NCI-H345 treated with DMSO at 0.1 percent for 48 hours (cell line): ENCODE results near the gene FAM13B.
A peak's percentile ranks its signal among the peaks of the same experiment; 100 is the strongest.
"Not testable (repeated sequence)": the region's sequence is repeated elsewhere in the genome, so short reads cannot be mapped to it uniquely, and the experiment has no call there.

ENCODE experiments used
- DNase-seq: peaks from one replicate; lab custom pipeline; 2025; ENCODE audit not compliant: unreplicated experiment; lab: John Stamatoyannopoulos, UW

Gene FAM13B

GRCh38 chr5:138032572-138033385, at the start of gene FAM13B:
FAM13B (minus strand) TSS chr5:138033079; CDS start chr5:138019111, 13,968 bp downstream.
- peak; percentile 67 for DNase-seq

GRCh38 chr5:138082033-138082432, 49.2 kb upstream of the FAM13B start:
- no peak for DNase-seq

- DNase-seq, result no peak
Observed at GRCh38 chr5:138078006-138078643, 45.2 kb upstream of the FAM13B start.

DNA sequence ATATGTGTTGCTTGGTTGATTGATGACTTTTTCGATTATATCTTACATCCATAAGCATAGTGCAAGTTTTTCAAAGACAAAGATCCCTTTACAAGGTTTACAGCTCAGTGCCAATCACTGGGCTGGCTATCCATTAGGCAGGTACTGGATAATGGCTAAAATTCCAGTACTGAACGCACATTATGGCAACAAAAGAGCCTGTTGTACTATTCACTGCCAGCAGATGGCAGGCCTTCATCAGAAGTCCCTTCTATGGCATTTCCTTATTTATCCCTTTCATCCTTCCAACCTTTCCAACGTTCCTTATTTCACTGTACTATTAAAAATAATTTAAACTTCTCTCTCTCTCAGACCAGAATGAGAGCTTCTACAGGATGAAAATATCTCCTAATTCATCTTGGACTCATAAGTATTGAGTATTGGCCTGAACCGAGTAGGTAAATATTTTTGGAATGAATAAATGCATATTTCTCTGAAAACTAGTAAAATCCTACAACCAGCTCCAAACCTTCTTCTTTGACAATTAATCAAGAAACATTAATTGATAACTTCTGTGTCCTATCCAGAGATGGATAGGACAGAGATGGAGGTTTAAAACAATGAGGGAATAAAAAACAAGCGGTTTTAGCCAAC, 44.3 kb upstream of the FAM13B start:
- DNase-seq, result peak; percentile 48

DNA sequence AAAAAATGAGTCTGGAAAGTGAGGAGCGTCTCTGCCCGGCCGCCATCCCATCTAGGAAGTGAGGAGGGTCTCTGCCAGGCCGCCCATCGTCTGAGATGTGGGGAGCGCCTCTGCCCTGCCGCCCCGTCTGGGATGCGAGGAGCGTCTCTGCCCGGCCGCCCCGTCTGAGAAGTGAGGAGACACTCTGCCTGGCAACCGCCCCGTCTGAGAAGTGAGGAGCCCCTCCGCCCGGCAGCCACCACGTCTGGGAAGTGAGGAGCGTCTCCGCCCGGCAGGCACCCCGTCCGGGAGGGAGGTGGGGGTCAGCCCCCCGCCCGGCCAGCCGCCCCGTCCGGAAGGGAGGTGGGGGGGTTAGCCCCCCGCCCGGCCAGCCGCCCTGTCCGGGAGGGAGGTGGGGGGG, 37.1 kb upstream of the FAM13B start:
- DNase-seq, result not testable (repeated sequence)

DNA sequence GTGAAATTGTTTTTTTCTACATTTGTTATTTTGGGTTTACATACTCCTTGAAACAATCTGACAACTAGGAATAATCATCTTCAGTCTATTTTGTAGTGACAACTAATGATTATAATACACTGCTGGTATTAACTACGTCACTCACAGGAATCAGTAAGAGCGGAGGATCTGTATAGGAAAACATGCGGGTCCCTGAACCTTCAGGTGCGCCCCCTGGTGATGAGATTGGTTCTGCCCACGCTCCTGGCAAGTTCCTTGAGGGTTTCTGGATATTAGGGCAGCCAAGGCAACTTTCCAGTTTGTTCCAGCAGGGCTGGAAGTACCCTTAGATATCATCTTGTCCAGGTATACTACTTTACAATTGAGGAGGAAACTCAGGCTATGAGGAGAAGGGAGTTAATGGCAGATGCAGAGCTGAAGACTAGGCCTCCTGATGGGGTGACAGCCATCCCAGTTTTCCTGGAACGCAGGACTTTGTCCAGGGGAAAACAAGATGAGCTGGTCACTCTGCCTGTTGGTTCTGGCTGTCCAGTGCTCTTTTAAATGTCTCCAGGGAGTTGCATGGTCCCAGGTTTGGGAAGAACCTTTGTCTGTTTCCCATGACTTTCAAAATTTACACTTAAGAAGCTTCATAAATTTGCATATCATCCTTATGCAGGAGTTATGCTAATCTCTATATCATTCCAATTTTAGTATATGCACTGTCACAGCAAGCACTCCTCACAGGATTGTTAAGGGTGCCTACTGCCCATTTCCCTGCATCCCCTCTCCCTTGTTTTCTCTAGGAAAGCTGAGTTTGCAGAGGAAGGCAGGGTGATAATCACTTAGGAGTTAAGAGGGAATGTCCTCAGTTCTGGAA, 36.1 kb upstream of the FAM13B start:
- peak; percentile 60 for DNase-seq

DNA sequence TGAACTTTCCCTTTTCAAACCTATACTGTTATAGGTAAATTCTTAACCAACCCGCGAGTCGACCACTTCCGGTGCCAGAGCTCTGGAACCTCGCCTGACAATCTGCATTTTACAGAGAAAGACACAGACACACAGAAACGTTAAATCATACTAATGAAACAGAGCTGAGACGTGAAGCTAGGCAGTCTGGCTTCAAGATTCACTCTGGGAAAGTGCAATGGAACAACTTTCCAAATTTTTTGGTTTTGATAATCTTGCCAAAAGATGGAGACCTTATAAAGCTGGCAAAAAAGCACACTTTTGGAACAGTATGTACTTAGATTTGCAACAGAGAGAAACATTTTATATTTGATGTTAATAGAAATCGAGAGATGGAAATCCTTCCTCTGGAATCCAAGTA, 35.1 kb upstream of the FAM13B start:
- no peak for DNase-seq

- DNase-seq, result no peak
Observed at GRCh38 chr5:138065102-138065501, 32.2 kb upstream of the FAM13B start.

- DNase-seq, result no peak
Observed at GRCh38 chr5:138064526-138064925, 31.6 kb upstream of the FAM13B start.

DNA sequence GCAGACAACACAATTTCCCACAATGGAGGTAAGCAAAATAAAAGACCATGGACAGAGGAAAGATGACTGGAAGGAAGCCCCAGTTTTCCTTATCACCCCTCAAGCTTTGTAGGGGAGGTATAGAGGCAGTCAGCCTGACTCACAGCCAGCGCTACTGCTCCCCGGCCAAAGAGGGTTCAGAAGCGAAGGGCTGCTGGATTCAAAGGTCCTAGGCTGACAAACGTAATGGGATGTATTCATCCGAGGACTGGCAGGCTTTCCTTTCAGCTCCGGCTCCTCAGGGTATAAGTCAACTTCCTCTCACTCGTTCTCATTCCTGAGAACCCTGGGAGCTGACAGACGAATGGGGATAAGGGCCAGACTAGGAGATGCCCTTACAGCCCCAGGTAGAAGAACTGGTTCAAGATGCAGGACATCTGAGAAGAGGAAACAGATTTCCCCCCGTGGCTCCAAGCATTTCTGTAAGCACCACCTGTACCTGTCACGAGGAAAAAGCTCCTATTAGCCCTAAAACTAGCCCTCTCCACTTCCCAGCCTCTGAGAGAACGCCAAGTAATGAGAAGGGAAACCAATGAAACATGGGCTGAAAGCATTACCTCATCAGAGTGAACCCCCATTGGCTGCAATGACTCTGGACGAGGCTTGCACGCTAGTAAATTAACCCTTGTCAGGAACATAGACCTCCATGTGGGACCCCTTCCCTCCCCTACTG, 22.1 kb upstream of the FAM13B start:
- DNase-seq, result no peak

GRCh38 chr5:138054206-138054605, 21.3 kb upstream of the FAM13B start:
- DNase-seq, result no peak

DNA sequence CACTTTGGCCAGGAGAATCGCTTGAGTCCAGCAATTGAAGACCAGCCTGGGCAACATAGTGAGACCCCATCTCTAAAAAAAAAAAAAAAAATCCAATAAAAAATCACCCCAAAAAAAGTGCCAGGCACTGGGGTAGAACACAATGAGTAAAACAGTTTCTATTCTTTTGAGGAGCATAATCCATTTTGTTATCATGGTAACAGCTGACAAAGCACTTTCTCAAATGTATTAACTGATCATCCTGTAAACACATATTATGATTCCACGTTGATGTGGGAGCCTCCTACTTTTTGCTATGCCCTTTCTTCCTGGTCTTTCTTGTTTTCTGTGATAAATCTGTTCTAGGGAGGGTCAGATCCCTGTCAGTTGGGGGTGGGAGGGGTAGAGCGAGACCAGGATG, 20.7 kb upstream of the FAM13B start:
- DNase-seq, result no peak

DNA sequence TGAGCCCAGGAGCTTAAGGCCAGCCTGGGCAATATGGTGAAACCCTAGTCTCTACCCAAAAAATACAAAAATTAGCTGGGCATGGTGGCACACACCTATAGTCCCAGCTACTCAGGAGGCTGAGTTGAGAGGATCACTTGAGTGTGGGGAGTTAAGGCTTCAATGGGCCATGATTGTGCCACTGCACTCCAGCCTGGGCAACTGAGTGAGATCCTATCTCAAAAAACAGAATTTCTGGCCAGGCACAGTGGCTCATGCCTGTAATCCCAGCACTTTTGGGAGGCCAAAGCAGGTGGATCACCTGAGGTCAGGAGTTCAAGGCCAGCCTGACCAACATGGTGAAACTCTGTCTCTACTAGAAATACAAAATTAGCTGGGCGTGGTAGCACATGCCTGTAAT, 19.8 kb upstream of the FAM13B start:
- DNase-seq, result not testable (repeated sequence)

- DNase-seq, result no peak
Observed at GRCh38 chr5:138051441-138052296, 18.8 kb upstream of the FAM13B start.

GRCh38 chr5:138045283-138045682, 12.4 kb upstream of the FAM13B start:
- DNase-seq, result not testable (repeated sequence)

- no peak for DNase-seq
Observed at GRCh38 chr5:138038826-138039225, 5.9 kb upstream of the FAM13B start.

- no peak for DNase-seq
Observed at GRCh38 chr5:138037907-138038633, 5.2 kb upstream of the FAM13B start.

DNA sequence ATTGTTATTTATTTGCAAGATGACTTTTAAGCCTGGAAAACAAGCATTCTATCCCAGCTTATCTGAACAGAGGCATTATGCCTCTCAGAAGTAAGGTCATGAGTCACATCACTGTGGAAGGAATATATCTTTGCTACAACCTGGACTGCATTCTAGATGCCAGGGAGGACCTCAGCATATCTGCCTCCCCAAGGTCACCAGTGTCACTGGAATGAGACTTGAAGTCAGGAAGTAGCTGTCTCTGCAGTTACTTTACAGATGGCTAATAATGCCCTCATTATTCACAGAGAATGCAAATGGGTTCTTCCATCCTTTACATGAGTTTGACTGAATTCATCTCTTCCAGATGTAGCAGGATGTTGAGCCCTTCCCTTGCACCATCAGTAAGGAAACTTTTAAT, 4.4 kb upstream of the FAM13B start:
- DNase-seq, result no peak
